Islet of Langerhans (tissue), 1 donor: ENCODE data around the gene BOLA2.
"Not testable (repeated sequence)": the region's sequence is repeated elsewhere in the genome, so short reads cannot be mapped to it uniquely, and the experiment has no call there.

Source experiments
- FAIRE-seq: peaks from one replicate; lab custom pipeline; 2011; peaks lifted over from hg19 to GRCh38; lab: Jason Lieb, UNC

BOLA2 gene

GRCh38 chr16:29454269-29454668 is at the start of gene BOLA2, which contains the start of gene SLX1B:
TSS of gene BOLA2 (minus strand) at chr16:29454351. CDS start at chr16:29454253, 98 bp downstream.
TSS of gene SLX1B (plus strand) at chr16:29454533.
- FAIRE-seq, result peak; percentile 89

DNA sequence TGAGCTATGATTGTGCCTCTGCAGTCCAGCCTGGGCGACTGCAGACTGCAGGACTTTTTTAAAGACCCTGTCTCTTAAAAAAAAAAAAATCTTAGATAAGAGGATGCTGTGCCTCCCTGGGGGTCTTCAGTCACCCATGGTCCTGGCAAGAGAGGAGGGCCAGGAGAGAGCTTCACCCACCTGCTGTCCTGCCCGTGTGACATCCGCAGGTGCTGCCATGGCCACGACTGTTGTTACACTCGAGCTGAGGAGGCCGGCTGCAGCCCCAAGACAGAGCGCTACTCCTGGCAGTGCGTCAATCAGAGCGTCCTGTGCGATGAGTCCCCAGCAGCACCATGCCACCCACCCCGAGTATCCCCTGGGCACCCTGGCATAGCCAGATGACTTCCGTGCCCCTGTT is 28.1 kb upstream of the BOLA2 start:
- not testable (repeated sequence) for FAIRE-seq

- FAIRE-seq, result not testable (repeated sequence)
Observed at GRCh38 chr16:29472065-29472464, 17.9 kb upstream of the BOLA2 start.

DNA sequence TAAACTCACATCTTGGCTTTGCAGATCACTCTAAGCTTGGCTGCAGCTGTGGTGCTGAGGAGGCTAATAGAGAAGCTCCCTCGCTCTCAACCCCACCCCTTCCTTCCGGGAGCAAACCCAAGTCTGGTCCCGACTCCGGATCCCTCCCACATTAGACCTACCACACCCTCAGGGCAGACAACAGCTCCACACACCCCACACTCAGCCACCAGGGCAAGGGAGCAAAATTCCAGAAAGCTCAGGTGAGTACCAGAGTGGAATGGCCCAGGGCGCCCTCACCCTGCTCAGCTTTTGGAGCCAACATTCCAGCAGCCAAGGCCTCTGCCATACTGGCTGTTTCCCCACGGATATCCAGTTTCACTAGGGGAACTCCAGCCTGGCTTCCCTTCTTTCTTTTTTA is 15.5 kb upstream of the BOLA2 start:
- not testable (repeated sequence) for FAIRE-seq

GRCh38 chr16:29467654-29468366 is 13.7 kb upstream of the BOLA2 start:
- not testable (repeated sequence) for FAIRE-seq

DNA sequence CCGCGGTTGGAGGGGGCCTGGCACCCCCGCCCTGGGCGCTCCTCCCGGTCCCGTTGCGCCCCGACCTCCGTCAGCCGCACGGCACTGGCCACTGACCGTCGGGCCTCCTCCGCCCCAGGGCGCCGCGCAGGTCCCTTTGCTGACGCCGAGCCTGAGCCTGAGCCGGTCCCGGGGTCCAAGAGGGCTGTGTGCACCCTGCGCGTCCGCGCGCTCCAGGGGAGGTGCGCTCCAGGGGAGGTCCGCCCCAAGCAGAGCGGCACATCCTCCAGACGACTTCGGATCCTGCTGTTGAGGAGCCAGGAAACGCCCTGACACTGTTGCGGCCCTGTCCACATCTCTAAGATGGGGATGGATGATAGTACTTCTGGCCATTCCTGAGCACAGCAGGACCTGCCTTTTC is 12.8 kb upstream of the BOLA2 start:
- FAIRE-seq, result not testable (repeated sequence)

DNA sequence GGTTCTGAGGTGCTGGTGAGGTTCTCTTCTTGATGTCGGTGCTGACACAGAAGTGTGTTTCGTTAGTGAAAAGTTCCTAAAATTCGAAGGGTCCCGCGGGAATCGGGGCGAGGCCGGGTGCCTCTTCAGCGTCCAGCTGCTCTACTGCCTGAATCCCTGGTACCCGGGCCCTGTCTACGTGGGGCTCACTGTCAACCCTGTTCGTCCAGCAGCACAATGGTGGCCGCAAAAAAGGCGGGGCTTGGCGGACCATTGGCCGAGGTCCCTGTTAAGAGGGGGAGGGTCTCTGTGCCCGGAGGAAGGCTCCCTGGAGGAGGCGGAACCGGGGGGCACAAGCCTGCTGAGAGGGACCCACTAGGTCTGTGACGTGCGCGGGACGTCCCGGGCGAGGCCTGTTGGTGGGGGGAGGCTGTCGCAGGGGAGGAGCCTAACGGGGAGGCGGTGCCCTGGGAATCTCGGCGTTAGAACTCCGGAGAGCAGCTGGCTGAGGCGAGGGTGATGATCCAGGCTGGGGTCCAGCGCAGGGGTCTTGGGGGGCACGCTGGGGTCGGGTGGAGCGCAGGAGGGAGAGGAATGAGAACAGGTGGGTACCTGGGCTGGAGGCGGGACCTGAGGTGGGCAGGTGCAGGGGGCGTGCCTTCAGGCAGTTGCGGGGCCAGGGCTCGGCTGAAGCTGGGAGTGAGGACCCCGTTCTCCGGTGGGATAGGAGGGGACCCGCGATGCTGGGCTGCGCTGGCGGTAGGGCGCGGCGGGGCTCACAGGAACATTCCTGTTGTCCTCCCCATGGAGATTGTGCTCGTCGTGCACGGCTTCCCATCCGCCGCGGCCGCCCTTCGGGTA is 12.1 kb upstream of the BOLA2 start:
- FAIRE-seq, result not testable (repeated sequence)

DNA sequence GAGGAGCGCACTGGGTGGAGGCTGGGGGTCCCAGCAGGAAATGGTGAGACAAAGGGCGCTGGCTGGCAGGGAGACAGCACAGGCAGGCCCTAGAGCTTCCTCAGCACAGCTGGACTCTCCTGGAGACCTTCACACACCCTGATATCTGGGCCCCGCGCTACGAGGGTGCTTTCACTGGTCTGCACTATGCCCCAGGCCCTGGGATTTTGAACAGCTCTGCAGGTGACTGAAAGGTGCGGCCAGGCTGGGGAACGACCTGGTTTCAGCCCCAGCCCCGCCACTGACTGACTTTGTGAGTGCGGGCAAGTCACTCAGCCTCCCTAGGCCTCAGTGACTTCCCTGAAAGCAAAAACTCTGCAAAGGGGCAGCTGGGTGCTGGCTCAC is 6.5 kb upstream of the BOLA2 start:
- FAIRE-seq, result not testable (repeated sequence)

- FAIRE-seq, result not testable (repeated sequence)
Observed at GRCh38 chr16:29459706-29460646, 5.8 kb upstream of the BOLA2 start, which contains the start of gene SULT1A4. TSS of gene SULT1A4 (plus strand) at chr16:29459913. CDS start at chr16:29461386, 1,473 bp downstream.

GRCh38 chr16:29457660-29458059 is 3.5 kb upstream of the BOLA2 start:
- not testable (repeated sequence) for FAIRE-seq

GRCh38 chr16:29454828-29455227 is 677 bp upstream of the BOLA2 start:
- not testable (repeated sequence) for FAIRE-seq

DNA sequence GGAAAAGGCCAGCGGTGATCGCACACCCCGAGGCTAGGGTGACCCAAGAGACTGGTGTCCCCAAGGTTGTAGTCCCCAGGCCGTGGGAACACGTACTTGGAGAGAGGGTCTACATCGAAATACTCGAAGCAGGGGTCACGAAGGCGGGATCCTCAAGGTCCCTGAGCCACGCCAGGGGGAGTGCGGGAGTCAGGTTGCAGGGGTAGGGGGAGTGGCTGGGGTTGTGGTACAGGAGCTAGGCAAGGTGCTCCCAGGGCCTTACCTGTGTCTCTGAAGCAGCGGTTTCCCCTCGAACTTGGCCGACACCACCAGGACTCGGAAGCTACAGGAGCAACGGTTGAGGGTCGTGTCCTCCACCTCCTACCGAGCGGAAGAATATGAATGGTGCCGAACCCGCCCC is 397 bp downstream of the BOLA2 start:
- not testable (repeated sequence) for FAIRE-seq

DNA sequence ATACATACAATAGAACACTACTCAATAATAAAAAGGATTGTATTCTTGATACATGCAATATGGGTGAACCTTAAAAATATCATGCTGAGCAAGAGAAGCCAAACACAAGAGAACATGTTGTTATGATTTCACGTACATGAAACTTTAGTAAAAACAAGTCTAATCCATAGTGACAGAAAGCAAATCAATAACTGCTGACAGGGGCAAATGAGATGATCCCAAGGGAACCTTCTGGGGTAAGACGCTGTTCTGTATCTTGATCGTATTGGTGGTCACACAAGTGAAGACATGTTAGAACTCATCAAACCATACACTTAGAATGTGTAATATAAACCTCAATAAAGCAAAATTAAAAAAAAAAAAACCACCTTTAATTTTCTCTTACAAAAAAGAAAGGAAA is 28.8 kb downstream of the BOLA2 start:
- FAIRE-seq, result not testable (repeated sequence)

- FAIRE-seq, result not testable (repeated sequence)
Observed at GRCh38 chr16:29423587-29423986, 30.6 kb downstream of the BOLA2 start.

- not testable (repeated sequence) for FAIRE-seq
Observed at GRCh38 chr16:29405249-29405648, 48.9 kb downstream of the BOLA2 start.
